Measurements from ENCODE around the gene ABLIM2. TPM values are rescaled to one million over a fixed set of nuclear protein-coding genes. Genes with fewer than 3 reads are reported as not detected.
A peak's percentile ranks its signal among the peaks of the same experiment; 100 is the strongest.

The ABLIM2 gene
- total and polyA plus RNA-seq, 2 of the 13 experiments (the other 11 are each of a cell fraction or from before 2014, with no cell fraction given): 0.20 to 0.37 TPM

GRCh38 chr4:8073206-8073863 is 85.3 kb downstream of the ABLIM2 start:
- POLR2A ChIA-PET: no interaction called here
- Histone ChIP-seq H4K20me1 (ENCODE audit: insufficient read depth, low read length) (no peaks in the 10 kb centered on the region), H3K4me1 (ENCODE audit: insufficient read depth, low read length) (peaks cover 4% of the 10 kb centered on the region; the same call in 1 of the 2 replicates), H3K4me2 (ENCODE audit: low read depth, low read length) (no peak overlapping the region), H2AFZ (ENCODE audit: low read length) (no peak overlapping the region), H3K79me2 (ENCODE audit: insufficient read depth, low read length) (no peaks in the 10 kb centered on the region), H3K27ac (ENCODE audit: extremely low read length, insufficient read depth, low read length) (no peak overlapping the region), H3K4me3 (replicated peaks in 1 of 3; ENCODE audit: insufficient read depth in 1 of 3, low read depth in 2 of 3, low read length in 3 of 3) (no peak overlapping the region), H3K27me3 (ENCODE audit: control insufficient read depth in 1 of 2, insufficient read depth in 2 of 2, low read length in 2 of 2) (peaks cover 7 to 49% of the 10 kb centered on the region in 2 experiments), H3K9me3 (ENCODE audit: low read length) (no peaks in the 10 kb centered on the region), H3K9ac (ENCODE audit: insufficient read depth, low read depth, low read length) (no peak overlapping the region), H3K36me3 (replicated peaks in 1 of 2; ENCODE audit: control insufficient read depth in 1 of 2, insufficient read depth in 2 of 2, low read length in 2 of 2) (no peaks in the 10 kb centered on the region)
- DNase-seq (ENCODE audit: low spot score) (no peak), ATAC-seq (peak; percentile 13; the same call in 1 of the 3 replicates), FAIRE-seq (no peak)
- WGBS (ENCODE audit: low lambda C conversion rate): 53% methylated on average over 8 of the region's 17 CpGs
- no TSS peak for BruUV-seq (replicated peaks)
- CTCF ChIA-PET (ENCODE audit: low intra/inter-chr PET ratio, low total read pairs): no interaction called here
- no peak for TF ChIP-seq ETV5 (CRISPR knock-in tag; IDR thresholded peaks at IDR 0.05; ENCODE audit: borderline replicate concordance)
- TF ChIP-seq POLR2A (IDR thresholded peaks at IDR 0.05; ENCODE audit: insufficient read depth in 1 of 2, low read depth in 2 of 2, low read length in 2 of 2): no peak
- no peak for TF ChIP-seq EP300 (IDR thresholded peaks at IDR 0.05; ENCODE audit: low read depth in 2 of 2, low read length in 2 of 2)
- no peak for TF ChIP-seq EP300 (CRISPR knock-in tag; IDR thresholded peaks at IDR 0.05; ENCODE audit: borderline replicate concordance)
- TF ChIP-seq, protein P1, sequence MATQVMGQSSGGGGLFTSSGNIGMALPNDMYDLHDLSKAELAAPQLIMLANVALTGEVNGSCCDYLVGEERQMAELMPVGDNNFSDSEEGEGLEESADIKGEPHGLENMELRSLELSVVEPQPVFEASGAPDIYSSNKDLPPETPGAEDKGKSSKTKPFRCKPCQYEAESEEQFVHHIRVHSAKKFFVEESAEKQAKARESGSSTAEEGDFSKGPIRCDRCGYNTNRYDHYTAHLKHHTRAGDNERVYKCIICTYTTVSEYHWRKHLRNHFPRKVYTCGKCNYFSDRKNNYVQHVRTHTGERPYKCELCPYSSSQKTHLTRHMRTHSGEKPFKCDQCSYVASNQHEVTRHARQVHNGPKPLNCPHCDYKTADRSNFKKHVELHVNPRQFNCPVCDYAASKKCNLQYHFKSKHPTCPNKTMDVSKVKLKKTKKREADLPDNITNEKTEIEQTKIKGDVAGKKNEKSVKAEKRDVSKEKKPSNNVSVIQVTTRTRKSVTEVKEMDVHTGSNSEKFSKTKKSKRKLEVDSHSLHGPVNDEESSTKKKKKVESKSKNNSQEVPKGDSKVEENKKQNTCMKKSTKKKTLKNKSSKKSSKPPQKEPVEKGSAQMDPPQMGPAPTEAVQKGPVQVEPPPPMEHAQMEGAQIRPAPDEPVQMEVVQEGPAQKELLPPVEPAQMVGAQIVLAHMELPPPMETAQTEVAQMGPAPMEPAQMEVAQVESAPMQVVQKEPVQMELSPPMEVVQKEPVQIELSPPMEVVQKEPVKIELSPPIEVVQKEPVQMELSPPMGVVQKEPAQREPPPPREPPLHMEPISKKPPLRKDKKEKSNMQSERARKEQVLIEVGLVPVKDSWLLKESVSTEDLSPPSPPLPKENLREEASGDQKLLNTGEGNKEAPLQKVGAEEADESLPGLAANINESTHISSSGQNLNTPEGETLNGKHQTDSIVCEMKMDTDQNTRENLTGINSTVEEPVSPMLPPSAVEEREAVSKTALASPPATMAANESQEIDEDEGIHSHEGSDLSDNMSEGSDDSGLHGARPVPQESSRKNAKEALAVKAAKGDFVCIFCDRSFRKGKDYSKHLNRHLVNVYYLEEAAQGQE (IDR thresholded peaks at IDR 0.05; ENCODE audit: borderline replicate concordance in 1 of 2, low read depth in 1 of 2, low read length in 2 of 2): no peak
- TF ChIP-seq ZNF7 (CRISPR knock-in tag; IDR thresholded peaks at IDR 0.05): no peak
- TF ChIP-seq, protein P2, sequence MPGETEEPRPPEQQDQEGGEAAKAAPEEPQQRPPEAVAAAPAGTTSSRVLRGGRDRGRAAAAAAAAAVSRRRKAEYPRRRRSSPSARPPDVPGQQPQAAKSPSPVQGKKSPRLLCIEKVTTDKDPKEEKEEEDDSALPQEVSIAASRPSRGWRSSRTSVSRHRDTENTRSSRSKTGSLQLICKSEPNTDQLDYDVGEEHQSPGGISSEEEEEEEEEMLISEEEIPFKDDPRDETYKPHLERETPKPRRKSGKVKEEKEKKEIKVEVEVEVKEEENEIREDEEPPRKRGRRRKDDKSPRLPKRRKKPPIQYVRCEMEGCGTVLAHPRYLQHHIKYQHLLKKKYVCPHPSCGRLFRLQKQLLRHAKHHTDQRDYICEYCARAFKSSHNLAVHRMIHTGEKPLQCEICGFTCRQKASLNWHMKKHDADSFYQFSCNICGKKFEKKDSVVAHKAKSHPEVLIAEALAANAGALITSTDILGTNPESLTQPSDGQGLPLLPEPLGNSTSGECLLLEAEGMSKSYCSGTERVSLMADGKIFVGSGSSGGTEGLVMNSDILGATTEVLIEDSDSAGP (CRISPR knock-in tag; IDR thresholded peaks at IDR 0.05; ENCODE audit: borderline replicate concordance): no peak
- no peak for TF ChIP-seq SAFB2 (CRISPR knock-in tag; IDR thresholded peaks at IDR 0.05; ENCODE audit: borderline replicate concordance, low read depth)
- TF ChIP-seq ZNF746 (CRISPR knock-in tag; IDR thresholded peaks at IDR 0.05): no peak
- TF ChIP-seq ARHGAP35 (CRISPR knock-in tag; IDR thresholded peaks at IDR 0.05; ENCODE audit: borderline replicate concordance): no peak
- TF ChIP-seq ZNF629 (CRISPR knock-in tag; conservative IDR thresholded peaks at IDR 0.05): no peak
- TF ChIP-seq ZGPAT (CRISPR knock-in tag; IDR thresholded peaks at IDR 0.05): no peak
- in situ Hi-C loops (cut with HindIII; ENCODE audit: extremely low pct_ligation_motif_present, low pct_unique_long_range_greater_than_20kb) (no loop called here), intact Hi-C loops (cut with micrococcal nuclease; ENCODE audit: unreplicated experiment) (no loop called here)

Measured in HepG2 (cell line).